ENCODE results near the gene TXNDC12.
A peak's percentile ranks its signal among the peaks of the same experiment; 100 is the strongest.
"Not testable (repeated sequence)": the region's sequence is repeated elsewhere in the genome, so short reads cannot be mapped to it uniquely, and the experiment has no call there.

TXNDC12 gene

GRCh38 chr1:52055066-52055865, at the start of gene TXNDC12:
TSS of gene TXNDC12 (minus strand) at chr1:52055191. CDS start at chr1:52055096, 95 bp downstream.
- peak; percentile 68 for DNase-seq

- no peak for DNase-seq
Observed at GRCh38 chr1:52102336-52103013, 47.5 kb upstream of the TXNDC12 start.

DNA sequence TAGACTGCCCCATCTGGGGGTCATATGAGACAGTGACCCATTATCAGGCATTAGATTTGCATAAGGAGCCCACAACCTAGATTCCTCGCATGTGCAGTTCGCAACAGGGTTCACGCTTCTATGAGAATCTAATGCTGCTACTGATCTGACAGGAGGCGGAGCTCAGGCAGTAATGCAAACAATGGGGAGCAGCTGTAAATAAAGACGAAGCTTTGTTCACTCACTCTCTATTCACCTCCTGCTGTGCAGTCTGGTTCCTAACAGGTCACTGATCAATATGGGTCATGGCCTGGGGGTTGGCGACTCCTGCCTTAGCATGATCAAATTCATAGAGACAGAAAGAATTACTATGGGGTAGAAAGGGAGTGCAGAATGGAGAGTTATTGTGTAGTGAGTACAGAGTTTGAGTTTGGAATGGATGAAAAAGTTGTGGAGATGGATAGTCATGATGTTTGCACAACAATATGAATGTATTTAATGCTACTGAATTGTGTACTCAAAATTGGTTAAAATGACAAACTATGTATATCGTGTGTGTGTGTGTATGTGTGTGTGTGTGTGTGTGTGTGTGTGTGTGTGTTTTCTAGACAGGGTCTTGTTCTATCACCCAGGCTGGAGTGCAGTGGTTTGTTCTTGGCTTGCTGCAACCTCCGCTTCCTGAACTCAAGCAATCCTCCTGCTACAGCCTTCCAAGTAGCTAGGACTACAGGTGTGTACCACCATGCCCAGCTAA, 43.3 kb upstream of the TXNDC12 start:
- DNase-seq: no peak

GRCh38 chr1:52096216-52096615, 41.2 kb upstream of the TXNDC12 start:
- no peak for DNase-seq

GRCh38 chr1:52094300-52094699, 39.3 kb upstream of the TXNDC12 start:
- not testable (repeated sequence) for DNase-seq

GRCh38 chr1:52087892-52088291, 32.9 kb upstream of the TXNDC12 start:
- DNase-seq: not testable (repeated sequence)

- no peak for DNase-seq
Observed at GRCh38 chr1:52080014-52080415, 25.0 kb upstream of the TXNDC12 start.

DNA sequence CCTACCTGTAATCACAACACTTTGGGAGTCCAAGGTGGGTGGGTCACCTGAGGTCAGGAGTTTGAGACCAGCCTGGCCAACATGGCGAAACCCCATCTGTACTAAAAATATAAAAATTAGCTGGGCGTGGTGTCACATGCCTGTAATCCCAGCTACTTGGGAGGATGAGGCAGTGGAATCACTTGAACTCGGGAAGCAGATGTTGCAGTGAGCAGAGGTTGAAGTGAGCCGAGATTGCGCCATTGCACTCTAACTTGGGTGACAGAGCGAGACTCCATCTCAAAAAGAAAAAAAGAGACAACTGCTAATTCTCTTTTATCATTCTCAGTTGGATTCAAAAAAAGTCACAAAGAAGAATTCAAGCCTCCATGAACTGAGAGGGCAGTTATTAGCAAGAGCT, 22.3 kb upstream of the TXNDC12 start:
- not testable (repeated sequence) for DNase-seq

DNA sequence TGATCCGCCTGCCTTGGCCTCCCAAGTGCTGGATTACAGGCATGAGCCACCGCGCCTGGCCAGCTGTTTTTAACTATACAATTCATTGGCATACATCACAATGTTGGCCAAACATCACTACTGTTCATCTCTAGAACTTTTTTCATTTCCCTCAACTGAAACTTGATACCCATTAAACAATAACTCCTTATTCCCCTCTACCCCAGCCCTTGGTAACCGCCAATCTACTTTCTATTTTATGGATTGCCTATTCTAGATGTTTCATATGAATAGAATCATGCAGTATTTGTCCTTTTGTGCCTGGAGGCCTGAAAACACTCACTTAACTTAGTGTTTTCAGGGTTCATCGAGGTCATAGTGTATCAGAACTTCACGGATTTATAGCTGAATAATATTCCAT, 17.3 kb upstream of the TXNDC12 start:
- no peak for DNase-seq

DNA sequence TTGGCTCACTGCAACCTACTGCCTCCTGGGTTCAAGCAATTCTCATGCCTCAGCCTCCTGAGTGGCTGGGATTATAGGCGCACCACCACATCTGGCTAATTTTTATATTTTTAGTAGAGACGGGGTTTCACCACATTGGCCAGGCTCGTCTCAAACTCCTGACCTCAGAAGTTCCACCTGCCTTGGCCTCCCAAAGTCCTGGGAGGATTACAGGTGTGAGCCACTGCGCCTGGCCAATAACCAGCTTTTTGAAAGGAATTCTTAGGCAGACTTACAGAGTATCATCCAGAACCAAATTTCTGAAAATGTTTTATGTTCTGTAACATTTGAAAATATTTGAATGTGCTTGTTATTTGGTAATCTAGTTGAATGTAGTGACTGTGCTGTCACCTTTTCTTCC, 15.7 kb upstream of the TXNDC12 start:
- DNase-seq: no peak

DNA sequence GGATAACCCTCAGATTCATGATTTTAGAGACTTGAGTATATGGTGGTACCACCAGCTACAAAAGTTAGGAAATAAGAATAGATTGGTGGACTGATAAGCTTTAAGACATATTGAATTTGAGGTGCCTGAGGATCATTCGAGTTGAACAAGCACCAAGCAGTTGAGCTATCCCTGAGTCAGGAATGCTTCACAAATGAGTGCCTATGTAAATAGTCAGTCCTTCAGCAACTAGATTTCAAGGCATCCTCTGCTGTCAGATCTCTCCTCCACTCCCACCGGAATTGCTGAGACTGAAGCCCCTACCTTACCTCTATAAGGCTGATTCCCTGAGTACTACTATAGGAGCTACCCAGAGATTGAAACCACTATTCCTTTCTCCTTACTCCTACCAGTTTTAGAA, 8.2 kb upstream of the TXNDC12 start:
- no peak for DNase-seq

GRCh38 chr1:52060822-52061221, 5.8 kb upstream of the TXNDC12 start:
- DNase-seq: no peak

GRCh38 chr1:52059888-52060287, 4.9 kb upstream of the TXNDC12 start:
- DNase-seq: no peak

- DNase-seq: no peak
Observed at GRCh38 chr1:52059321-52059720, 4.3 kb upstream of the TXNDC12 start.

- no peak for DNase-seq
Observed at GRCh38 chr1:52057876-52058415, 3.0 kb upstream of the TXNDC12 start.

GRCh38 chr1:52057255-52057654, 2.3 kb upstream of the TXNDC12 start:
- no peak for DNase-seq

DNA sequence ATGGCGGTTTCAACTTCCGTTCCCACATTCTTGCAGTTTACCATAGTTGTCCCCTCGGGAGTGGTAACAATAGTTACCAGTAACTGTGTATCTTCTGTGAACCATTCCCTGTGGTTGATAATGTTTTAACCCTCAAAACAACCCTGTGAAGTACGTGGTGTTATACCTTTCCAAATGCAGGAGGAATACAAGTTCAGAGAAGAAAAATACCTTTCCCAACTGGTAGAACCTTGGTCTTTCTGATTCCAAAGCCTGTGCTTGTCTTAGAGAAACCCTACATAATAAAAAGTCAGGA, 1.9 kb upstream of the TXNDC12 start:
- no peak for DNase-seq

DNA sequence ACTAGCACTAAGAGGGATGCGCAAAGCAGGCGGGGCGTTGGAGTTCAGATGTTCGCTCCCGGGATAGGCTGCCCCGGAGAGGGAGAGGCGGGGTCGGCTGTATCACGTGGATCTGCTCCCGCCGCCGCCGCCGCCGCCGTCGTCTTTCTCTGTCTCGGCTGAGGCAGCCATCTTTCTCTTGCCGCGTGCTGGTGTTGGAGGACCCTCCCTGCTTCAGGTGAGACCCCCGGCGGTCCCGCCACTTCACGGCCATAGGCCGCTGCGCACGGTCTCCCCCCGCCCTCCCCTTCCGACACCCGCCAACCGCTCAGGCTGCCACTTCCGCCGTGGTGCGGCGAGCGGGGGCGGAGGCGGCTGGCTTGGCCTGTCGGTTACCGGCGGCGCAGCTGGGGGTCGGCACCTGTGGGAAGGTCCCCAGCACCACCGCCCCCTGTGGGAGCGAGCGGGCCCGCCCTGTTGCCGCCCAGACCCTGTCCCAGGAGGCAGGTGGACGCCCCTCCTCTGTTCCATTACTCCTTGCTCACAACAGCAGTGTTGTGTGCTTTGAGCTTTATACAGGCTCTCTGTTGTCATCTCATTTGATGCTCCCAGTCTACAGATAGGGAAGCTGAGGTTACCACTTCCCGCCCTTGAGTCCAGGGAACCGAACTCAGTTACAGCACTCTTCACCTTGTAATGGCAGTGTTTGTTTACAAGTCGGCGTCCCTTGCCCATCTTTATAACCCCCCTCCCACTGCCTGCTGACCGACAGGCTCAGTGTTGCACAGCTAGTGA, 1.4 kb upstream of the TXNDC12 start, which contains the start of gene BTF3L4:
BTF3L4 (plus strand) TSS at position 133 of the 774 bp plus-strand sequence. CDS start 3,553 bp downstream, outside the sequence.
- DNase-seq: peak; percentile 93

DNA sequence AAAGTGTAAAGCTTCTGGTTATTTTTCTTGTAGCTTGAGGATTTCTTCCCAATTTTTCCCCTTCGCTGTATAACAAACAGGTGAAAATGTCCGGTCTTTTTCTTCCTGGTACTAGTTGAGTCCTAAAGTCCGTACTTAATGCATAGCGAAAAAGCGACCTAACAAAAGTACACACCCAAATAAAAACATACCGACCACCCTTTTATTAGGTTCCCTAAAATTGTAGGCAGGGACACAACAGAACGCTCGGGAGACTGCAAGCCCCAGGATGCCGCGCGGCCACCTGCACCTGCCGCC, 823 bp upstream of the TXNDC12 start:
- no peak for DNase-seq

DNA sequence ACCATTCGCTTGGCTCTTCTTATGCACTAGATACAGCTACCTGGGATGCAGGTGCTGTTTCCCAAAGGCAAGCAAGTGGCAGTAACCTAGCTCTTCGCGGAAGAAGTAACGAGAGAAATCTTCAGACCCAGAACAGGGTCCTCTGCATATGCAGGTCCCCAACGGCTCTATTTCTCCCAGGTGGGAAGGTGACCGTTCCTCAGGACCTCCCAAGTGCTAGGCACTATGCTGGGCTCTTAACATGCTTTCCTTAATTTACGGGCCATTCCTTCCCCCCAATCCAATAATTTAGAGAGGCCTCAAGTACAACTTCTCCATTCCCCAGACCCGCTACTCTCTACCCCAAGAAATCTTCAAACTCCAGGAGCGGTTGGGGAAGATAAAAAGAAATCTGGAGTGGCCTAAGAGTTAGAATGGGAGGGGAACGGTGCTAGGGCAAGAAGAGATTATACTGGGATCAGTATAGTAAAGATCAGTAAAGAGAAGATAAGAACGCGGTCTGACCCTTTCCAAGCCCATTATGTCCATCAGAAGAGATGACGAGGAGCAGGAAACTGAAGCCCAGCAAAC, 410 bp downstream of the TXNDC12 start:
- DNase-seq: no peak

GRCh38 chr1:52053862-52054261, 1.1 kb downstream of the TXNDC12 start:
- no peak for DNase-seq

GRCh38 chr1:52049337-52049736, 5.7 kb downstream of the TXNDC12 start:
- not testable (repeated sequence) for DNase-seq

Measured in CD4-positive, alpha-beta T cell treated with Interleukin-17A for 1 hour (primary cell).